ENCODE measurements around the gene WDFY4.
A peak's percentile ranks its signal among the peaks of the same experiment; 100 is the strongest.

GRCh38 chr10:48981310-48981907 is 296.7 kb downstream of the WDFY4 start:
- TF ChIP-seq CTCF (conservative IDR thresholded peaks at IDR 0.05) = peak; percentile 81
- TF ChIP-seq EZH2 (IDR thresholded peaks at IDR 0.05; ENCODE audit: low read depth) = no peak

Measured in PC-9 (cell line).